Measurements from ENCODE around the gene DPYD. TPM values are rescaled to one million over a fixed set of nuclear protein-coding genes. Genes with fewer than 3 reads are reported as not detected.
A peak's percentile ranks its signal among the peaks of the same experiment; 100 is the strongest.

The DPYD gene
- total RNA-seq, 1 donor from 2014 or later: 8.8 TPM

- Histone ChIP-seq H3K9me3 (ENCODE audit: insufficient read depth, low read depth, low read length) (no peaks in the 10 kb centered on the region), H3K4me3 (ENCODE audit: insufficient read depth, low read depth, low read length) (no peak overlapping the region), H3K4me1 (ENCODE audit: insufficient read depth, low read length) (no peaks in the 10 kb centered on the region), H3K36me3 (ENCODE audit: insufficient read depth, low read length) (peaks cover 2% of the 10 kb centered on the region), H2AFZ (ENCODE audit: low read depth, low read length) (no peak overlapping the region), H3K27ac (ENCODE audit: low read depth, low read length) (no peak overlapping the region), H4K20me1 (ENCODE audit: insufficient read depth, low read length) (no peaks in the 10 kb centered on the region), H3K27me3 (ENCODE audit: insufficient read depth, low read length) (no peaks in the 10 kb centered on the region), H3K79me2 (ENCODE audit: insufficient read depth, low read length) (no peaks in the 10 kb centered on the region), H3K4me2 (ENCODE audit: low read length) (no peak overlapping the region), H3K9ac (ENCODE audit: low read length) (no peak overlapping the region)
- FAIRE-seq: no peak
- no peak for DNase-seq (ENCODE audit: low read depth)
- Mint-ChIP-seq H3K36me3 (ENCODE audit: low read depth, unreplicated experiment) (no peaks in the 10 kb centered on the region), H3K27ac (ENCODE audit: unreplicated experiment) (no peak overlapping the region), H3K4me3 (ENCODE audit: unreplicated experiment) (no peak overlapping the region), H3K27me3 (ENCODE audit: low read depth, unreplicated experiment) (no peaks in the 10 kb centered on the region), H3K4me1 (ENCODE audit: low read depth, unreplicated experiment) (no peaks in the 10 kb centered on the region), H3K9me3 (ENCODE audit: unreplicated experiment) (no peaks in the 10 kb centered on the region)
- TF ChIP-seq, protein P1, sequence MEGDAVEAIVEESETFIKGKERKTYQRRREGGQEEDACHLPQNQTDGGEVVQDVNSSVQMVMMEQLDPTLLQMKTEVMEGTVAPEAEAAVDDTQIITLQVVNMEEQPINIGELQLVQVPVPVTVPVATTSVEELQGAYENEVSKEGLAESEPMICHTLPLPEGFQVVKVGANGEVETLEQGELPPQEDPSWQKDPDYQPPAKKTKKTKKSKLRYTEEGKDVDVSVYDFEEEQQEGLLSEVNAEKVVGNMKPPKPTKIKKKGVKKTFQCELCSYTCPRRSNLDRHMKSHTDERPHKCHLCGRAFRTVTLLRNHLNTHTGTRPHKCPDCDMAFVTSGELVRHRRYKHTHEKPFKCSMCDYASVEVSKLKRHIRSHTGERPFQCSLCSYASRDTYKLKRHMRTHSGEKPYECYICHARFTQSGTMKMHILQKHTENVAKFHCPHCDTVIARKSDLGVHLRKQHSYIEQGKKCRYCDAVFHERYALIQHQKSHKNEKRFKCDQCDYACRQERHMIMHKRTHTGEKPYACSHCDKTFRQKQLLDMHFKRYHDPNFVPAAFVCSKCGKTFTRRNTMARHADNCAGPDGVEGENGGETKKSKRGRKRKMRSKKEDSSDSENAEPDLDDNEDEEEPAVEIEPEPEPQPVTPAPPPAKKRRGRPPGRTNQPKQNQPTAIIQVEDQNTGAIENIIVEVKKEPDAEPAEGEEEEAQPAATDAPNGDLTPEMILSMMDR (IDR thresholded peaks at IDR 0.05; ENCODE audit: insufficient read depth, low read depth, low read length): no peak
- no peak for TF ChIP-seq EZH2 (IDR thresholded peaks at IDR 0.05; ENCODE audit: insufficient read depth, low read length)
Measured at GRCh38 chr1:97565886-97566285, 354.9 kb downstream of the DPYD start.

DNA sequence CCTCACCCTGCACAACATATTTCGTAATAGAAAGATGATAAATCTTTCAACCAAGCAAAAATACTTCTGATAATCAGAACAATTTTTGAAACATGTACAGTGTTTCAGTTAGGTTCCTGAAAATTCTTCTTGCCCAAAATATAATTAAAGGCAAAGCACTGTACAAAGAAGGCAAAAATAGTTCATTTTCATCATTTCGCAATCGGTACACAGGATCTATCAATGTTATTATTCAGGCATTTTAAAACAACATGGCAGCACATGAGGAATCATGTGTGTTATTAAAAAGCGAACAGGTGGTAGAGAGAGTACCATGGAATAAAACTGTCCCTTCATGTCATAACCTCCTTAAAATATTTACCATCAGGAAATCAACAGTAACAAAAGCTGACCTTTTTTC lies 356.9 kb downstream of the DPYD start:
- Histone ChIP-seq H3K4me1 (ENCODE audit: insufficient read depth, low read length) (no peaks in the 10 kb centered on the region), H3K4me3 (ENCODE audit: insufficient read depth, low read depth, low read length) (no peak overlapping the region), H3K9ac (ENCODE audit: low read length) (no peak overlapping the region), H3K36me3 (ENCODE audit: insufficient read depth, low read length) (peaks cover 2% of the 10 kb centered on the region), H3K27me3 (ENCODE audit: insufficient read depth, low read length) (no peaks in the 10 kb centered on the region), H4K20me1 (ENCODE audit: insufficient read depth, low read length) (no peaks in the 10 kb centered on the region), H3K4me2 (ENCODE audit: low read length) (no peak overlapping the region), H2AFZ (ENCODE audit: low read depth, low read length) (no peak overlapping the region), H3K9me3 (ENCODE audit: insufficient read depth, low read depth, low read length) (no peaks in the 10 kb centered on the region), H3K27ac (ENCODE audit: low read depth, low read length) (no peak overlapping the region), H3K79me2 (ENCODE audit: insufficient read depth, low read length) (no peaks in the 10 kb centered on the region)
- no peak for TF ChIP-seq EZH2 (IDR thresholded peaks at IDR 0.05; ENCODE audit: insufficient read depth, low read length)
- TF ChIP-seq, protein P1 (IDR thresholded peaks at IDR 0.05; ENCODE audit: insufficient read depth, low read depth, low read length): no peak
- Mint-ChIP-seq H3K4me3 (ENCODE audit: unreplicated experiment) (no peak overlapping the region), H3K27ac (ENCODE audit: unreplicated experiment) (no peak overlapping the region), H3K4me1 (ENCODE audit: low read depth, unreplicated experiment) (no peaks in the 10 kb centered on the region), H3K9me3 (ENCODE audit: unreplicated experiment) (no peaks in the 10 kb centered on the region), H3K36me3 (ENCODE audit: low read depth, unreplicated experiment) (no peaks in the 10 kb centered on the region), H3K27me3 (ENCODE audit: low read depth, unreplicated experiment) (no peaks in the 10 kb centered on the region)
- DNase-seq (ENCODE audit: low read depth): no peak
- no peak for FAIRE-seq

DNA sequence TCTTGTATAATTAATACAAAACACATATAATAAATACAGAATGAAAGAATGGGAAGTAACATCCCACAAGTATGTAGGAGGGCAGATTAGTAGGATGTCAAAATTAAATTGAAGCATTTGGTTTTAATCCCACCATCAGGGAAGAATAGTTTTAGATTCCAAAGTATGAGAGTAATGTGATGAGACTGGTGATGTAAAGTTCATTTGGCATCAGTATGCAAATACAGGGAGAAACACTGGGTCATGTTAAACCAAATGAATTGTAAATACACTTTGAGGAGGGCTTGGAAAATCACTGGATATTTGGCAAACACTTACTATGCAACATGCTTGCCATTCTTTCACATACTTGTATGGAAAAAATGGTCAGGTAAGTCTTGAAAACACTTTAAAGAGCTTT lies 358.8 kb downstream of the DPYD start:
- Mint-ChIP-seq H3K4me3 (ENCODE audit: unreplicated experiment) (no peak overlapping the region), H3K27ac (ENCODE audit: unreplicated experiment) (no peak overlapping the region), H3K9me3 (ENCODE audit: unreplicated experiment) (no peaks in the 10 kb centered on the region), H3K4me1 (ENCODE audit: low read depth, unreplicated experiment) (no peaks in the 10 kb centered on the region), H3K27me3 (ENCODE audit: low read depth, unreplicated experiment) (no peaks in the 10 kb centered on the region), H3K36me3 (ENCODE audit: low read depth, unreplicated experiment) (no peaks in the 10 kb centered on the region)
- H3K79me2 ChIP-seq (ENCODE audit: insufficient read depth, low read length): no peaks in the 10 kb centered on the region
- no peaks in the 10 kb centered on the region for H3K9me3 ChIP-seq (ENCODE audit: insufficient read depth, low read depth, low read length)
- peak; percentile 81 for FAIRE-seq
- H3K4me2 ChIP-seq (ENCODE audit: low read length): no peak overlapping the region
- no peaks in the 10 kb centered on the region for H3K4me1 ChIP-seq (ENCODE audit: insufficient read depth, low read length)
- peaks cover 2% of the 10 kb centered on the region for H3K36me3 ChIP-seq (ENCODE audit: insufficient read depth, low read length)
- H3K4me3 ChIP-seq (ENCODE audit: insufficient read depth, low read depth, low read length): no peak overlapping the region
- TF ChIP-seq EZH2 (IDR thresholded peaks at IDR 0.05; ENCODE audit: insufficient read depth, low read length): no peak
- TF ChIP-seq, protein P1 (IDR thresholded peaks at IDR 0.05; ENCODE audit: insufficient read depth, low read depth, low read length): no peak
- H3K27ac ChIP-seq (ENCODE audit: low read depth, low read length): no peak overlapping the region
- H4K20me1 ChIP-seq (ENCODE audit: insufficient read depth, low read length): no peaks in the 10 kb centered on the region
- DNase-seq (ENCODE audit: low read depth): peak; percentile 78
- H2AFZ ChIP-seq (ENCODE audit: low read depth, low read length): no peak overlapping the region
- no peaks in the 10 kb centered on the region for H3K27me3 ChIP-seq (ENCODE audit: insufficient read depth, low read length)
- no peak overlapping the region for H3K9ac ChIP-seq (ENCODE audit: low read length)

Data from astrocyte (in vitro differentiated cells and primary cell).